DMS114 treated with DMSO at 0.1 percent for 48 hours (cell line): ENCODE results near the gene EXOC3L4.
"Not testable (repeated sequence)": the region's sequence is repeated elsewhere in the genome, so short reads cannot be mapped to it uniquely, and the experiment has no call there.

Experiments used
- DNase-seq: peaks from one replicate; lab custom pipeline; 2025; ENCODE audit not compliant: unreplicated experiment; lab: John Stamatoyannopoulos, UW

EXOC3L4 gene

DNA sequence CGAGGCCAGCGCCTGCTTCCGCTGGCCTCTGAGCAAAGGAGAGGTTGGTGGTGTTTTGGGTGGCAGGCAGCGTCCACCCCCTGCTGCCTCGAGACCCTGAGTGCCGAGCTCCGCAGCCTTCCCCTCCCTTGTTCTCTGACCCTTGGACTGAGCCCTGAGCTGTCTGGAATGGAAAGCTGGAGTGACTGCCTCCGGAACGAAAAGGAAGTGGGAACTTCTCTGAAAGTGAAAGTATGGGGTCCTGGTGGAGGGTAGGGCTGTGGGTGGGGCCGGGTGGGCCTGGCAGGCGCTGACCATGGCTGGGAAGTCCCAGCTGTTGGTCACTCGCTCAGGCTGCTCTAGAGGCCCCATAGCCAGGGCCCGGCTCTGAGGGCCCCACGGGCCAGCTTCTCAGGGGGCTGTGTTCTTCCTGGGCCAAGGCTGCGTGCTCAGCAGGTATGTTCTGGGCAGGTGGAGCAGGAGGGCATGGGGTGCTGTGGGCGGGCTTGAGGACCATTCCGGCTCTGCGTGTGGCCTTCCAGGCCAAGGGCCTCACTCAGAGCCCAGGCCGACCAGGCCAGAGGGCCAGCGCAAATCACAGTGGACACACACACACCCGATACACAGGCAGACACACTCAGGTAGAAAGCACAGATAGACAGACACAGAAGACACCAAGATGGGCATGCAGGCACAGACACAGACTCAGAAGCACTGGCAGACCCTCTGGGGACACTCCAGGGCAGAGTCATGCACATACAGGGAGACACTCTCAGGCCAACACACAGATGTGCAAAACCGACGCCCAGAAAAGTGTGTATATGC, at the start of gene EXOC3L4:
Gene EXOC3L4 (plus strand): TSS at position 320 of the 804 bp plus-strand sequence. CDS start 5,495 bp downstream, outside the sequence.
- DNase-seq, result no peak

DNA sequence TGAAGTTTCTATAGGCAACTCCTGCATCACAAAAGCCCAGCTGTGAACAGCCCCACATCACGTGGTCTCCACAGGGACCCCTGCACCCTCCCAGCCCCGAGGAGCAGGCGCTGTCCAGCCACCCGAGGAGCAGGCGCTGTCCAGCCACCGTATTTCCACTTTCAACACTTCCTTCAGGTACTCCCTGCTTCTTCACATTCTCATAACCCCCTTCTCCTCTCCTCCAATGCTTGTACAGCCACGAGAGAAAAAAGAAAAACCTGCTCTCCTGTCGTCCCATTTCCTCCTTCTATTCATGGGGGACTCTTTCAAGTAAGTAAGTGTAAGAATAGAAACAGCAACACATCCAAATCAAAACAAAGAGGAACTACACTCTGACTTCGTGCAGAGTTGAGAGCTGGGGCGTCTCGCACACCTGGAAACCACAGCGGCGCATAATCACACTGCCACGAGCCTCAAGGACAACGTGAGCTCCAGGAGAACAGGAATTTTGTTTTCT, 49.1 kb upstream of the EXOC3L4 start:
- no peak for DNase-seq

DNA sequence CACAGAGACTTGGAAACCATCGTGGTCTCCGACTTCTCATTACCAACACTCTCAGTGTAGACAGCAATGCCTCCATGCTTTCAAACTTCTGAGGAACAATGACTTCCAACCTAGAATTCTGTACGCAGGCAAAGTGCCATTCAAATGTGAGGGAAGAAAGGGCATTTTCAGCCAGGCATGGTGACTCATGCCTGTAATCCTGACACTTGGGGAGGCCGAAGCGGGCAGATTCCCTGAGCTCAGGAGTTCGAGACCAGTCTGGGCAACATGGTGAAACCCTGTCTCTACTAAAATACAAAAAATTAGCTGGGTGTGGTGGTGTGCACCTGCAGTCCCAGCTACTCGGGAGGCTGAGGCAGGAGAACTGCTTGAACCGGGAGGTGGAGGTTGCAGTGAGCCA, 47.1 kb upstream of the EXOC3L4 start:
- DNase-seq, result not testable (repeated sequence)

DNA sequence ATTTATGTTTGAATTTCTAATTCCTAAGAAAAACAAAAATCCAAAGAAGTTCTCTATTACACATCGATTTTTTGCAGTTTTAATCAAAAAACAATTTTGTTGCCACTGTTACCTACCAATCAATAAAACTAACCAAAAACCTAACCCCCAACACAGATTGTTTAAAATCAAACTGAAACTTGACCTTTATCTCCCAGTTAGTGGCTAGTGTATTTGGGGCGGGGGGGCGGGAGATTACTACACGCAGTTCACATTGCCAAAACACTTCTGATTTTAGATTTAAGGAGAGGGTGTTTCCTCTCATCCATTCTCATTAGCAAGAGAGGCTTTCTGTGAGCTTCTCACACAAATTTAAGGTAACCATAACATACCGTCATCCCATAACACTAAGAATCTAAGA, 43.6 kb upstream of the EXOC3L4 start:
- no peak for DNase-seq

DNA sequence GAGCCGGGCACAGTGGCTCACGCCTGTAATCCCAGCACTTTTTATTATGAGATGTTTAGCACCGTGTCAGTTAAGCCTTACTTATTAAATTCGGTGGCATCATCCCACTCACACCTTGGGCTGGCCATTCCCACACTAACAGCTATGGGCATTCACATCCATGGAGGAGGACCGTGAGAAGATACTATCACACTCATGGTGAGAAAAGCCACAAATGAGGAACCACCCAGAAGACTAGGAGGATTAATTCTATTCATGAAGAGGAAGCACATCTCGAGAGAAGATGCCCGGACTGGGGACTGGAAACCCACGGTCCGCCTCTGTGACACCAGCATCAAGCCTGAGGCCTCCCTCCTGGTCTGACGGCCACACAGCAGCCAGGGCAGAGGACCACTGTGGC, 42.1 kb upstream of the EXOC3L4 start:
- DNase-seq, result no peak

DNA sequence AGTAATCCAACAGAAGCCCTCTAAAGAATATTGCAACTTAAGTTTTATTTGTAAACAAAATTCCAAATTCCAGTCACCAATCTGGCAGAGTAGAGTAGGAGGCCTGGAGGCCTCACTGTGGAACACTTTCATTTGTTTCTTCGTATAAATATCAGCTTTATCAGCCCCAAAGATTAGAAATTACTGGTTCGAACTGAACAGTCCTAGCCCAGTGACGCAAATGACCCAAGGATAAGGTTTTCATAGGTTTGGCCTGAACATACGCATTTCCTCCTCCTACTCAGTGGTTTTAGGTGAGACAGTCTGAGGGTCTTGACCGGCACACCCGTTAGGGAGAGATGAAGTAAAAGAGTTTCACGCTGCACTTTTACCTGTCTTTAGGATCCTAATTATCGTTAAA, 38.8 kb upstream of the EXOC3L4 start:
- DNase-seq, result no peak

DNA sequence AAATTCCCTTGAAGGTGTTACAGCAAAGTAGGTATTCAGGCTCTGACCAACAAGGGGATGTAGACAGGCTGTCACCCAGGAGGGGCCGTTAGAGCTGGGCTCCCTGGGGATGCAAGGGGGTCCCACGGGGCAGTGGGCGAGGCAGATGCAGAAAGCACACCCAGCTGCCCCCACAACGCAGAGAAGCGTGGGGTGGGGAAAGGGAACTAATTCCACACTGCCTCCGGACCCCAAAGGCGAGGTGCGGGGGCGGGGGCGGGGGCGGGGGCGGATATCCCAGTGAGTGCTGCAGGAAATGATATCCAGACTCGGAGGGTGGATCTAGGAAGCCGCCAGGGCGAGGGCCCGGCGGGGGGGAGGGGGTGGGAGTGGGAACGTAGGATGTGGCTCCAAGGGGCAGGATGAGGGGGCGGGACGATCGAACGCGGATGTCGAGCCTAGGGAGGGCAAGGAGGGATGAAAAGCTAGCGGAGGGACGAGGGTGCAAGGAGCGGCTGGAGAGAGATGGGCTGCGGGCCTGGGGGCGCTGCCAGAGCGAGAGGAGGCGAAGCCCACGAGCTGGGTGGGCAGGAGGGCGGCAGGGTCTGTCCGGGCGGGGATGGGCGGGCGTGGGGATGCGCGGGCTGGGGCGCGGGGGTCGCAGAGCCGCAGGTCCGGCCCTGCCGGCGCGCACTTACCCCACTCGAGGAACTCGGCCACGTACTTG, 38.0 kb upstream of the EXOC3L4 start:
- peak; percentile 46 for DNase-seq

DNA sequence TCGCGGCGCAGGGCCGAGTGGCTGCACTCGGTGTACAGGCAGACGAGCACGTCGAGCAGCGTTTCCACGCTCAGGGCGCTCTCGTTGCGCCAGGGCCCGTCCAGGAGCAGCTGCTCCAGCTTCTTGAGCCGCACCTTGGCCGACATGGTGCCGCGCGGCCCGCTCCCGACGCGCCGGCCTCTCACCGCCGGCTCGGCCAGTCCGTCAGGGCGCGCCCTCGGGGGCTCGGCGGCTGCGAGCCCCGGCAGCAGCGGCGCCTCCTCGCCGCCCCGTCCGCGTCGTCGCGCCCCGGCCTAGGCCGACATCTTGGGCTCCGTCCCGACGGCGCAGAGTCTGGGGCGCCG, 37.5 kb upstream of the EXOC3L4 start:
- no peak for DNase-seq

DNA sequence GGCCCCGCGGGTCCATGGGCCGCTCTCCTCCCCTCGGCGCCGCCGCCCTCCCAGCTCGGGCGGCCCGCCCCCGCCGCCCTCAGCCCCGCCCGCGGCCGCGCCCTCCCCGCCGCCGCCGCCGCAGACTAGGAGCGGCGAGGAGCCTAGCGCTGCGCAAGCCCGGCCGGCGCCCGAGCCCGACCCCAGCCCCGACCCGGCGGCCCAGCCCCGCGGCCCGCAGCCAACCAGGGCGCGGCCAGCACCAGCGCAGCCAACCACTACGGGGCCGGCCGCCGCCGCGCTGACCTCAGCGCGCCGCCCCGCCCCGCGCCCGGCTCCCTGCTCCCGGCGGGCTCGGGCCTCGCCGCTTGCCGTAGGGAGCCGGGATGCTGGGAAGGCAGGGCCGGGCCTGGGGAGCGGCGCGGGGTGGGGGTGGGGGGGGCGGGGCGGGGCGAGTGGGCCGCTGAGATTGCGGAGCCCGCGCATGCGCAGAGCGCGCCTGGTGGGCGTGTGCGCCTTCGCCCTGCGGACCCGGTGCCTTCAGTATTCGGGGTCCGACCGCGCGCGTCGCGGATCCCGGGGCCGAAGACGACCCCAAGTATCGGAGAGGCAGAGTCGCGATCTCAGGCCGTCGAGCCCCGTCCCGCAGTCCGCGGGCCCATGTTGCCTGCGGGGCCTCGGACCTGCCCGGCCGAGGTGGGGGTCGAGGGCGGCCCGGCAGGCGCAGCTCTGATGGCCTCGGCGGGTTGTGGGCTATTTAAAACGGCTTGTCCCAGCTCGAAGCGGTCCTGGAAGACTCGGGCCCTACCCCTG, 37.0 kb upstream of the EXOC3L4 start, which contains the start of gene CDC42BPB:
Gene CDC42BPB (minus strand): TSS at position 178 of the 792 bp plus-strand sequence. CDS start 376 bp downstream, outside the sequence.
- DNase-seq, result peak; percentile 78

DNA sequence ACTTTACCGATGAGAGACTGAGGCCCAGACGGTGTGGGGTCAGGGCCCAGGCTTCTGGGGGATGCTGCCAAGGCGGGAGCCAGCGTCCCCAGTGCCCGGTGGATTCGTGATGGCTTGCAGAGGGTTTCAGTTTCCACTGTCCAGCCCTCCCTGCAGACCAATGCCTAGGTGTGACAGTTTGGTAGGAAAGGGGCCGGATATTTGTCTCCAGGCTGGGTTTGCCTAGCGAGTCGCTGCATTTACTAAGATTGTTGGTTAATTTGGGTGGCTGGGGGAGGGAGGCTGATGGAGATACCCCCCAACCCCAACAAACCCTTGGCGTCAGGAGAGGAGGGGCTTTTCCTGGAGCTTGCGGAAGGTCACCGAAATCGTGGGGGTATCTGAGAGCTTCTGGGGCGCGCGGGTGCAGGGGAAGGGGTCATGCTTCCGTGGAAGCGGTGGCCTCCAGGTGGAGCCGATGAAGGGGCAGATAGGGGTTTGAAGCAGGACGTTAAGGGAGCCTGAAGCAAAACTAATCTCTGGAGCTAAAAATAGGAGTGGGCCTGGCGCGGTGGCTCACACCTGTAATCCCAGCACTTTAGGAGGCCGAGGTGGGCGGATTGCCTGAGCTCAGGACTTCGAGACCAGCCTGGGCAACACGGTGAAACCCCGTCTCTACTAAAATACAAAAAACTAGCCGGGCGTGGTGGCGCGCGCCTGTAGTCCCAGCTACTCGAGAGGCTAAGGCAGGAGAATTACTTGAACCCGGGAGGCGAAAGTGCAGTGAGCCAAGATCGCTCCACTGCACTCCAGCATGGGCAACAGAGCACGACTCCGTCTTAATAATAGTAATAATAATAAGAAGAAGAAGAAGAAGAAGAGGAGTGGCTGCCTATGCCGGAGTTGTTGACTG, 36.1 kb upstream of the EXOC3L4 start:
- no peak for DNase-seq

DNA sequence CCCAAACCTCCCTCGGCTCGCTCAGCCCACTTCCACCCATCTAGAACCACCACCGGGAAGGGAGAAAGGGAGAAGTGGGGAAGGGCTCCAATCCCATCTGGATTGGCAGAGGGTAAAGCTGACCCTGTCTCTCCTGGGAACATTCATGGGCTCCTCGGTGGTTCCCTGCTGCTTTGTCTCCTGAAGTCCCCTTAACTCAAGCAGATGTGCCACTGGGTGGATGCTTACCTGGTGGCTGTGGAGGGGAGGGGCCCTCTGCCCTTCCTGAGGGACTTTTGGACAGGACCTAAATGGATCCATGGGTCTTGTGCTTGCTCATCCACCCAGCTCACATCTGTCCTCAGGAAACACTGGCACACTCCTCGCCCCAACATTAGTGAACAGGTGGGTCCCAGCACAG, 35.0 kb upstream of the EXOC3L4 start:
- no peak for DNase-seq

DNA sequence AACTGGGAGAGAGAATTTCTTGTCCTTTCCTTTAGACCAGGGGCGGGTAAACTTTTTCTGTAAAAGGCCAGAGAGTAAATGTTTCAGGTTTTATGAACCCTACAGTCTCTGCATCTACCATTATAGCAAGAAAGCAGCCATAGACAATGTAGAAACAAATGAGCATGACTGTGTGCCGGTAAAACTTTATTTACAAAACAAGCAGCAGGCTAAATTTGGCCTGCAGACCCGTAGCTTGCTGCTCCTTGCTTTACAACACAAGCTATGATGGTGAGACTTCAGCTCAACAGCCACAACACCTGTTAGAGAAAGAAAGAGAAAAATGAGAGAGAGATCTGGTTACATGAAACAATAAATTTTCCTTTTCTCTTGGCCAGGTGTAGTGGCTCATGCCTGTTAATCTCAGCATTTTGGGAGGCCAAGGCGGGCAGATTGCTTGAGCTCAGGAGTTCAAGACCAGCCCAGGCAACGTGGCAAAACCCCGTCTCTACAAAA, 33.0 kb upstream of the EXOC3L4 start:
- no peak for DNase-seq

DNA sequence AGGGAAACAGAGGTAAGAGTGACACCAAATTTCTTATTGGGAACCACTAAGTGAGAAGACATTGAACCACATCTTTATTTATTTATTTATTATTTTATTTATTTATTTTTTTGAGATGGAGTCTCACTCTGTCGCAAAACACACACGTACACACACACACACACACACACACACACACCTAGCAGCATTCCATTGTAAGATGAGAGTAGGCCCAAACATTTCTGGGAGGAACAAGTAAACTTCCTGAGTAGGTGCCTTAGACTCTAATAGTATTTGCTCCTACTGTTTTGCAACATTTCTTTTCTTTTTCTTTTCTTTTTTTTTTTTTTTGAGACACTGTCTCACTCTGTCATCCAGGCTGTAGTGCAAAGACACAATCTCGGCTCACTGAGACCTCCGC, 30.1 kb upstream of the EXOC3L4 start:
- no peak for DNase-seq

DNA sequence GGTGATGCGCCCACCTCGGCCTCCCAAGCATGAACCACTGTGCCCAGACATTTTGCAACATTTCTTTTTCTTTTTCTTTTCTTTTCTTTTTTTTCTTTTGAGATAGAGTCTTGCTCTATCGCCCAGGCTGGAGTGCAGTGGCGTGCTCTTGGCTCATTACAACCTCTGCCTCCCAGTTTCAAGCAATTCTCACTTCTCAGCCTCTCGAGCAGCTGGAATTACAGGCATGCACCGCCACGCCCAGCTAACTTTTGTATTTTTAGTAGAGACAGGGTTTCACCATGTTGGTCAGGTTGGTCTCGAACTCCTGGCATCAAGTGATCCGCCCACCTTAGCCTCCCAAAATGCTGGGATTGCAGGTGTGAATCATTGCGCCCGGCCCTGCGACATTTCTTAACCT, 29.5 kb upstream of the EXOC3L4 start:
- DNase-seq, result no peak

DNA sequence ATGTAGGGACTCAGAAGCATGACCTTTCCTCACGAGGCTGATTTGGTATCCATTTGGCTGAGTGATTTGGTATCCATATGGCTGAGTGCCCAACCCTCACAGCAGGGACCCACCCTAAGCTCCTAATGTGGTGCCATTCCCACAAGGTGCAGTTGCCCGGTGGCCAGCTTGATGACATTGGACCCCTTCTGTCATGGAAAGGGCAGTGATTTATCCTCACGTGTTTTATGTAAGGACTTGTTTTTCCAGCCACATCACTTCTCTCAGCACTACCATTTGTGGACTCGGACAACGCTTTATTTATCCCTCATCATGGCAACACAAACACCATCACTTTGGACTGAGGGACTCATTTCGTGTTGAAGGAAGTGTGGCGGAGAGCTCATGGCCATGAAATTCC, 28.7 kb upstream of the EXOC3L4 start:
- DNase-seq, result no peak

DNA sequence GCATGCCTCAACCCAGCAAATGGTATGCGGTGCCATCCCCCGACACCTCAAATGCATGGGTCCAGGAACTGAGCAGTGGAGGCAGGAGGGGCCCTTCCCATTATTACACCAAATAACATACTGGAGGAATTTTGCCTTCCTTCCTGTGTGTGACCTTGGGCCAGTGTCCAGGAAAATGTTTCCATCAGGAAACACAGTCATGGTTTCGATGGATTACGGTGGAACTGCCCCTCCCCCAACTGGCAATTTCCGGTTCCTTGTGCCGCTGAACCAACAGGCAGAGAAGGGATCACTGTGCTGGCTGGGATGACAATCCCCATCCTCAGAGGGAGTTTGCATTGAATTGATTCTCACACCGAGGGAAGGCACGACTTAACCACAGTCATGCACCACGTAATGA, 28.1 kb upstream of the EXOC3L4 start:
- no peak for DNase-seq

DNA sequence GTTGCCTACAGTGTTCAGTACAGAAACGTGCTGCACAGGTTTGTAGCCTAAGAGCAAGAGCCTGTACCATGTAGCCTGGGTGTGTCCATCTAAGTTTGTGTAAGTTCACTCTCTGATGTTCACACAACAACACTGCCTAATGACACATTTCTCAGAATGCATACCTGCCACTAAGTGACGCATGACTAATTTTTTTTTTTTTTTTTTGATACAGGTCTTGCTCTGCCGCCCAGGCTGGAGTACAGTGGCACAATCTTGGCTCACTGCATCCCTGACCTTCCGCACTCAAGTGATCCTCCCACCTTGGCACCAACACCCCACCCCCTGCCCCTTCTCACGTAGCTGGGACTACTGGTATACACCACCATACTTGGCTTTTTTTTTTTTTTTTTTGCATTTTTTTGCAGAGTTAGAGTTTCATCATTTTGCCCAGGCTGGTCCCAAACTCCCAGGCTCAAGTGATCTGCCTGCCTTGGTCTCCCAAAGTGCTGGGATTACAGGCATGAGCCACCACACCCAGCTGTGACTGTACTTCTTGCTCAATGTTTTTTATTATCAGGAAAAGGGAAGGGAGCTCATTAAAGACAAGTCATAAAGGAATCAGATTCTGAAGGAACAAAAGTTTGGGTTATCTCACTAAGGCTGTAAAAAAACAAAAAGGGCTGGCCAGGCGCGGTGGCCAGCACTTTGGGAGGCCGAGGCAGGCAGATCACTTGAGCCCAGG, 27.1 kb upstream of the EXOC3L4 start:
- no peak for DNase-seq

DNA sequence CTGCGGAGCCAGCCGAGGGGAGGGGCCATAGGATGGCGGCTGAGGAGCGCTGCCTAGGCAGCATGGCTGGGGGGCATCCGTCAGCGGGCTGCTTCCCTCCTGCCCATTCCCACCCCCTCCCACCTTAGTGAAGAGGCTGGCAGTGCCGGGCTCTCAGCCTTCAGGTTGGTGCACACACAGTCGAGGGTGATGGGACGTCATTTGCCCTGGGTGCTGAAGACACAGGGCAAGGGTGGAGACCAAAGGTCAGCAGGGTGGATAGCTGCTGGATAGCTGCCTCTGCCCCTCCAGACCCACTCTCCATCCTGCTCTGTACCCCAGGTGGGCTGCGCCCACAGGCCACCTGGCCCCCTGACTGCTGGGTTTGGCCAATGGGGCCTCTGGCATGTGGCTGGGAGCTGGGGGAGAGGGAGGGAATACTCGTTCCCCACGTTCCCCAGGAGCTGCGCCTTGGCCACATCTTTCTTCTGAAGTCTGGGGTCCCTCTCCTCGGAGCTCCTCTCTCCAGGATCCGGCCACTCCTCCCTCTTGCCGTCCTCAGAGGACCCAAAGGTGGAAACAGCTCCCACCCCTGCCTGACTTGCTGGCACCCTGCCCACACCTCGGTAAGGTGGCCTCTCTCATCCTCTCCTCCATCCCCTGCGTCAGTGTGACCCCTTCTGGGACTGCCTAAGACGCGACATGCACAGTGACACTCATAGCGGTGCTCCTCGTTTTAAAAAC, 26.0 kb upstream of the EXOC3L4 start:
- no peak for DNase-seq

DNA sequence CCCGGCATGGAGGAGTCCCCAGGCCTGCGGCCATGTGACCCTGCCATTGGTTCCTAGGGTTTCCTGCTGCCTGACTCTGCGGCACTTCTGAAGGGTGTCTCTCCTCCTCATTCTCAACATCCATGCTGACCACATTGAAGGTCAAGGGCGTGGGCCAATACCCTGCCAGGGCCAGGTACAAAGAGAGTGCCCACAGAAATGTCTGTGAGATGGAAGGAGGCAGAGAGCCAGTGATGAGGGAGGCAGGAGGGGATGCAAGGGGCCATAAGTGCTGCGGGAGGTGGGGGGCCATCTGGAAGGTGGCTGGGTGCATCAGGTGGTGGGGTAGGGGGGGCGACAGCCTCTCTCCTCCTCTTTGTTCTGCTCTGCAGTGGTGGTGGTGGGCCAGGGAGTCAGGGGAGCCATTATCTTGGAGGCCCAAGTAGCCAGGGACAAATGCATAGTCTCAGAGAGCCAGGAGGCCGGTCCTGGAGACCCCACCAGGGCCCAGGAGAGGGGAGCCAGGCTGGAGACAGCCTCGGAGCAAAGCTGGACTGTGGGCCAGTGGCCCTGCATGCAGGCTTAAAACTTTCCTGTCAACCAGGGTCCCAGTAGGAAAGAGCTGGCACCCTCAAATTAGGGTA, 24.2 kb upstream of the EXOC3L4 start:
- no peak for DNase-seq
